Daoy (cell line): ENCODE results near the gene RAB3C. TPM values are rescaled to one million over a fixed set of nuclear protein-coding genes. Genes with fewer than 3 reads are reported as not detected.
"Not testable (repeated sequence)": the region's sequence is repeated elsewhere in the genome, so short reads cannot be mapped to it uniquely, and the experiment has no call there.

Experiments
- DNase-seq: peaks from one replicate; pipeline ENCODE4 v3.0.0-alpha.2; 2015; ENCODE audit warnings: low read depth
- total RNA-seq: library from RNA; depleted of rRNA; stranded (reverse); fragments of >200 nt; shearing (Covaris generic); gene quantifications from 2 replicates; pipeline ENCODE4 v1.2.3, GENCODE V29; 2014; rRNA removed

RAB3C gene, protein sequence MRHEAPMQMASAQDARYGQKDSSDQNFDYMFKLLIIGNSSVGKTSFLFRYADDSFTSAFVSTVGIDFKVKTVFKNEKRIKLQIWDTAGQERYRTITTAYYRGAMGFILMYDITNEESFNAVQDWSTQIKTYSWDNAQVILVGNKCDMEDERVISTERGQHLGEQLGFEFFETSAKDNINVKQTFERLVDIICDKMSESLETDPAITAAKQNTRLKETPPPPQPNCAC
- total RNA-seq = 0.91 and 5.1 TPM in 2 replicates

DNA sequence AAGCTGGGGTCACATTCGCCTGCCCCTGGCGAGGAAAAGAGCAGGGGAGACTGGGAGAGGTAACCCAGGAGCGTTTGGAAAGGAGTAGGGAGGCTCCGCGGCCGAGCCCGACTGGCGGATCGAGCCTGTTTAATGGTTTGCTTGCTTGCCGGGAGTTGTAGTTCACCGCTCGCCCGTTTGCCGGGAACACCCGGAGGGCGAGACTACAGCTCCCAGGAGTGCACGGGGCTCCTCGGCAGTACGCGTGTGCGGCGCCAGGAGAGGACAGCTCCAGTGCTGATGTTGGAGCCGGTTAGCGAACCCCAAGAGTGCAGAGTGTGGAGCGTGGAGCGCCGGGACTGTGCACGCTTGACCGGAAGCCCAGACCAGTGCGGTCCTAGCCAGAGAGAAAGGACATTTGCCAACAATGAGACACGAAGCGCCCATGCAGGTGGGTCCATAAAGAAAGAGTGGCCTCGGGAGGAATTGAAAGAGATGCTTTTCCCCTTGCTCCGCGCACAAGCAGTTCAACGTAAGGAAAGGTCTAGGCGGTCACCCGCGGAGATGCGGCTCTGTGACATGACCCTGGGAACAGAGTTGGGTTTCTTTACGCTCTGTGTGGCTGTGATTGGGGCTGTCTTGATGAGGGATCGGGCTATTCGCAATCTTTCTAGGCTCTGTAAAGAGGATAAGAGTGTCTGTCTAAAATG lies at the start of gene RAB3C:
TSS of gene RAB3C (plus strand) at position 273 of the 689 bp plus-strand sequence. CDS start at position 407, 134 bp downstream.
- DNase-seq = peak; percentile 97

- DNase-seq = not testable (repeated sequence)
Measured at GRCh38 chr5:58541935-58542334, 40.9 kb upstream of the RAB3C start.

DNA sequence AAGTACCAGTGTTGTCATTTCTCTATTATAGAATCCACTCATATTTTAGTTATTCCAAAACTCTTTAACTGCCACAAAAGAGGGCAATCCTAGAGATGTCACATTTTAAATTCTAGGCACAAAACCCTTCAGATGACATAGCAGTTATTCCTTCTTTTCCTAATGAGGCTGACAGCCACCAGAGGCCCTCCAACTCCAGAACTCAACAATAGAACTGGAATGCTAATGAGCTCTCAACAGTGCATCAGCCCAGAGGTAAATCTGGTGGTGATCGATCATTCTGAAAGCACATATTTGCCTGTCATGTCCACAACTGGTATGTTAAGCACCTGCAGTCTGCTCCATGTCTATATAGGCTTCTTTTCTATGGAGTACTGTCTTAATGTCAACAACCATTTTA lies 40.2 kb upstream of the RAB3C start:
- no peak for DNase-seq

GRCh38 chr5:58543723-58544122 lies 39.2 kb upstream of the RAB3C start:
- DNase-seq = peak; percentile 8

DNA sequence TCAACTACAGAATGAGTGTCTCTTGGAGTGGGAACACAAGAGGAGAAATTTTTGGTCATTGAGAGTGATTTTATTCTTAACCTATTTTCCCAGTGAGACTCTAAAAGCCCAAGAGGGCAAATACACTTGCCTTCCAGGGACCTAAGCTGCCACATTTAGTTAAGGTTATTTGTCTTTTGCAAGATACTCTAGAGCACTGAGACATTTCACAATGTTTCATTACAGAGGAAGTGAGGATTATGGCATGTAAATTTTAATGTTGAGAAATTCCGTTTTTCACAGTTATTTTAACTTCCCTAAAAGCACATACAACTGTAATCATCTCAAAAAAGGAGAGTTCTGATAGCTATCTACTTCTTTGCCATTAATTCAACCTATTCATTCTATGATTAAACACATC lies 38.7 kb upstream of the RAB3C start:
- DNase-seq = no peak

GRCh38 chr5:58544926-58545325 lies 37.9 kb upstream of the RAB3C start:
- no peak for DNase-seq

- DNase-seq = peak; percentile 10
Measured at GRCh38 chr5:58545912-58546311, 37.0 kb upstream of the RAB3C start.

DNA sequence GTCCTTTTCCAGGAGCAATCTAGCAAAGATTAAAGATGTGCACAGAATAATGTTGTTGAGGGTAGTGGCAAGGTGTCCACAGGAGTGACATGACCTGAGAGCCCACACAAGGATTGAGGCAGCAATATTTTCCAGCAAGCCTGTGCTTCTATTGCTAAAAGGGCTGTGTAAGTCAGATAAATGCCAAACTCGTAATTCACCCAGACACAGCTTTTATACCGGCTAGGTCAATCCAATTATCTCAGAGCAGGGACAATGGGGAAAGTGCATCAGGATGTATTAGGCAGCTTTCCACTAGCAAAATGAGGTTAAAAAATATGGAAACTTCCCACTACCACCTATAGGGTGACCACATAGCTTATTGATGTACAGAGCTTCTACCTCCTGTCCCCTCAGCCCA lies 34.8 kb upstream of the RAB3C start:
- DNase-seq = no peak

DNA sequence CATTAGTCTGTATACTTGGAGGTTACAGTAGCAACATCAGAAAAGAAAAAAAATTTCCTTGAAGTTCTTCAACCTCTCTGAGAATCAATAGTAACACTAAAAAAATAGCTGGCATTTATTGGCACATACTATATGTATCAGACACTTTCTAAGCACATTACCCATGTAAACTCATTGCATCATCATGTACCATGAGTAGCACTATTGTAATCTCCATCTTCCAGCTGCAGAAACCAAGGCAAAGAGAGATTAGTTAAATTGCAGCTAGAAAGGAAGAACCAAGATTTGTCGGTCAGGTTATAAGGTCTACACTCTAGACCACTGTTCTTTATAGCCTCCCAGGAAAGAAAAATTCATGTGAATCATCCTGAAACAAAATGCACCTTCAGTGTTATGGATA lies 31.4 kb upstream of the RAB3C start:
- no peak for DNase-seq

- DNase-seq = not testable (repeated sequence)
Measured at GRCh38 chr5:58557665-58558338, 25.1 kb upstream of the RAB3C start.

DNA sequence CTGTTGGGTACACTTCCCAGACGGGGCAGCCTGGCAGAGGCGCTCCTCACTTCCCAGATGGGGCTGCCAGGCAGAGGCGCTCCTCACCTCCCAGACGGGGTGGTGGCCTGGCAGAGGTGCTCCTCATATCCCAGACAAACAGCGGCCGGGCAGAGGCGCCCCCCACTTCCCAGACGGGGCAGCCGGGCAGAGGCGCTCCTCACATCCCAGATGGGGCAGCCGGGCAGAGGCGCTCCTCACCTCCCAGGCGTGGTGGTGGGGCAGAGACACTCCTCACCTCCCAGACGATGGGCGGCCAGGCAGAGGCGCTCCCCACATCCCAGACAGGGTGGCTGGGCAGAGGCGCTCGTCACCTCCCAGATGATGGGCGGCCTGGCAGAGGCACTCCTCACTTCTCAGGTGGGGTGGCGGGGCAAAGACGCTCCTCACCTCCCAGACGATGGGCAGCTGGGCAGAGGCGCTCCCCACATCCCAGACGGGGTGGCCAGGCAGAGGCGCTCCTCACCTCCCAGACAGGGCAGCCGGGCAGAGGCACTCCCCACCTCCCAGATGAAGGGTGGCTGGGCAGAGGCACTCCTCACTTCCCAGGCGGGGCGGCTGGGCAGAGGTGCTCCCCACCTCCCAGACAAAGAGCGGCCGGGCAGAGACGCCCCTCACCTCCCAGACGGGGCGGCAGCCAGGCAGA lies 19.7 kb upstream of the RAB3C start:
- DNase-seq = not testable (repeated sequence)

DNA sequence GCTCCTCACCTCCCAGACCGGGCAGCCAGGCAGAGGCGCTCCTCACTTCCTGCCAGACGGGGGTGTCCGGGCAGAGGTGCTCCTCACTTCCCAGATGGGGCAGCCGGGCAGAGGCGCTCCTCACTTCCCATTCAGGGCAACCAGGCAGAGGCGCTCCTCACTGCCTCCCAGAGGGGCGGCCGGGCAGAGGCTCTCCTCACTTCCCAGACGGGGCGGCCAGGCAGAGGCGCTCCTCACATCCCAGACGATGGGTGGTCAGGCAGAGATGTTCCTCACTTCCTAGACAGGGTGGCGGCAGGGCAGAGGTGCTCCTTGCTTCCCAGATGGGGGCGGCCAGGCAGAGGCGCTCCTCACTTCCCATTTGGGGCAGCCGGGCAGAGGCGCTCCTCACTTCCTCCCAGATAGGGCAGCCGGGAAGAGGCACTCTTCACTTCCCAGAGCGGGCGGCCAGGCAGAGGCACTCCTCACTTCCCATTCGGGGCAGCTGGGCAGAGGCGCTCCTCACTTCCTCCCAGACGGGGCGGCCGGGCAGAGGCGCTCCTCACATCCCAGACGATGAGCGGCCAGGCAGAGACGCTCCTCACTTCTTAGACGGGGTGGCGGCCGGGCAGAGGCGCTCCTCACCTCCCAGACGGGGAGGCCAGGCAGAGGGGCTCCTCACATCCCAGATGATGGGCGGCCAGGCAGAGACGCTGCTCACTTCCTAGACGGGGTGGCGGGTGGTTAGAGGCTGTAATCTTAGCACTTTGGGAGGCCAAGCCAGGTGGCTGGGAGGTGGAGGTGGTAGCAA lies 18.6 kb upstream of the RAB3C start:
- DNase-seq = not testable (repeated sequence)

DNA sequence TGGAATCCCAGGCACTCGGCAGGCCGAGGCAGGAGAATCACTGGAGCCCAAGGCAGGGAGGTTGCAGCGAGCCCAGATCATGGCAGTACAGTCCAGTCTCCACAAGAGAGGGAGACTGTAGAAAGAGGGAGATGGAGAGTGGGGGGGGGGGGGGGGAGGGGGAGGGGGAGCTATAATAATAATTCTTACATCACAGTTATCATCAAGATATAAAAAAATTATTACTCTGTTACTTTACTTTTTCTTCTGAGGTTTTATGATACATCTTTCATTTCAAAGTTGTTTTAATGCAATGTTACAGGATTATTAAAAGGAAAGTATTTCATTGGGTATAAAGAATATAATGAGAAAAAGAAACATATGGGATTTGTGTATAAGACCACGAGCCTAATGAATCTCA lies 17.8 kb upstream of the RAB3C start:
- no peak for DNase-seq

- DNase-seq = no peak
Measured at GRCh38 chr5:58571501-58571900, 11.4 kb upstream of the RAB3C start.

DNA sequence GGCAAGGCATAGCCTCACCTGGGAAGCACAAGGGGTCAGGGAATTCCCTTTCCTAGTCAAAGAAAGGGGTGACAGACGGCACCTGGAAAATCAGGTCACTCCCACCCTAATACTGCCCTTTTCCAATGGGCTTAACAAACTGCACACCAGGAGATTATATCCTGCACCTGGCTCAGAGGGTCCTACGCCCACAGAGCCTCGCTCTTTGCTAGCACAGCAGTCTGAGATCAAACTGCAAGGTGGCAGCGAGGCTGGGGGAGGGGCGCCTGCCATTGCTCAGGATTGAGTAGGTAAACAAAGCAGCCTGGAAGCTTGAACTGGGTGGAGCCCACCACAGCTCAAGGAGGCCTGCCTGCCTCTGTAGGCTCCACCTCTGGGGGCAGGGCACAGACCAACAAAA lies 9.9 kb upstream of the RAB3C start:
- not testable (repeated sequence) for DNase-seq

DNA sequence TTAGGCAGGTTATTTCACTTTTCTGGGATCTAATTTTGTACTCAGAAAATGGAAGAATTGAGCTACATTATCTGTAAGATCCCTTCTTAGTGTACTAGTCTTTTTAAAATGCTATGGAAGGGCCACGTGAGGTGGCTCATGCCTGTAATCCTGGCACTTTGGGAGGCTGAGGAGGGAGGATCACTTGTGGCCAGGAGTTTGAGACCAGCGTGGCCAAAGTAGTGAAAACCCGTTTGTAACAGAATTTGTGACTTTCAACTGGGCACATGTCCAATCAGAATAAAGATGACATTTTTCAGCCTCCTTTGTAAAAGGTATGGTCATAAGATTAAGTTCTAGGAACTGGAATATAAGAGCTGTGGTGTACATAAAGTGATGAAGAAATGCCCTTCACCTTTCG lies 3.1 kb upstream of the RAB3C start:
- no peak for DNase-seq

- peak; percentile 54 for DNase-seq
Measured at GRCh38 chr5:58582019-58582802, 664 bp upstream of the RAB3C start.

DNA sequence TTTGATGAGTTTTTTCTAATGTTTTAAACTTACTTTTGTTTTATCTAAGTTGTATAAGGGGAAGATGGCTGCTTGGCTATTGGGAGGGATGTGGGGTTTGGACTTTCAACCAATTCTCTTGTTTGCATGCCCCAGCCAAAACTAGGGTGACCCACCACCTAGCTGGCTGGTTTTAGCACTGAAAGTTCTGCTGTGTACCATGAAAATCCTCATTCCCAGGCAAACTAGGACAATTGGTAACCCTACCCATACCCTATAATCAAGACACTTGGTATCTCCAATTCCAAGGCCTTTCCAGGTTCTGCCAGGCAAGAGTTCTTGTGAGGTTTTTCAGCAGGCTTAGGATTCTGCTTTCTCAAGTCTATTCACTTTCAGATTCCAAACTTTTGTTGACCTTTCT lies 13.1 kb downstream of the RAB3C start:
- DNase-seq = no peak

DNA sequence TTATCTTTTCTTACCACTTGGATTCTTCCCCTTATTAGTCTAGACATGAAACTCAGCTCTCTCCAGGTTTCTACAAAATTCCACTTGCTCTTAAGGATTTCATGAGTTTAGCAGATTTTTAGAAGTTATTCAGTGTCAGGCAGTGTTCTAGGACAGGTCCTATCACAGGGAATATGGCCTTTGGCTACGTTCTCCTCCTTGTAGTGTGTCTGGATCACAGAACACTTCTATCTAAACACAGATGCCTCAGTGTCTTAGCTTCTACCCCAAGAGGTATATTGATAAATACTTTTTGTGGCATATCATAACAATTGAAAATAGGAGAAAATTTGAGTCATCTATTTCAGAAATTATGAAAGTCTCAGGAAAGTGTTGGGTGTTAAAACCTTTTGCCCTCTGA lies 15.6 kb downstream of the RAB3C start:
- DNase-seq = no peak

DNA sequence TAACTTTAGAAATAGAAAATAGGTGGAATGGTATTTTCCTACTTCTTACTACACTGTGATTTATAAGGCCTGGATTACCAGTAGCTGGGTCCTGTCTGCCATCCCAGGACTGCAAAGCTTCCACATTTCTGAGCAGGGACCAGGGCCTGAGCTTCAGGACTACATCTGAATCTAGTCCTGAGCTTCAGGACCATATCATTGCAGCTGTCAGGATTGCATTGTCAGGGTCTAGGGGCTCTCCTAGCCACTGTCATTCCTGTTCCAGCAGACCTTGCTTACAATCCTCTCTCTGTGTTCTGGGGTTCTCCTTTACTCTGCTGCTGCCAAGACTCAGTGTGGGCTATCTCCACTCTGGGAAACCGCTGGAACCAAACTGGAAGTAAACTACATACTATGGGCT lies 16.3 kb downstream of the RAB3C start:
- DNase-seq = no peak

DNA sequence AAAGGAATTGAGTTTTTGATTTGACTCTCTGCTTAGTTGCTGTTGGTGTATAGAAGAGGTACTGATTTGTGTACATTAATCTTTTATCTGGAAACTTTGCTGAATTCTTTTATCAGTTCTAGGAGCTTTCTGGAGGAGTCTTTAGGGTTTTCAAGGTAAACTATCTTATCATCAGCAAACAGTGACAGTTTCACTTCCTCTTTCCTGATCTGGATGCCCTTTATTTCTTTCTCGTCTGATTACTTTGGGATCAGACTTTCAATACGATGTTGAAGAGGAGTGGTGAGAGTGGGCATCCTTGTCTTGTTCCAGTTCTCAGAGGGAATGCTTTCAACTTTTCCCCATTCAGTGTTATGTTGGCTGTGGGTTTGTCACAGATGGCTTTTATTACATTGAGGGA lies 17.7 kb downstream of the RAB3C start:
- DNase-seq = not testable (repeated sequence)
